Measurements from ENCODE around the gene CCDC39.

DNA sequence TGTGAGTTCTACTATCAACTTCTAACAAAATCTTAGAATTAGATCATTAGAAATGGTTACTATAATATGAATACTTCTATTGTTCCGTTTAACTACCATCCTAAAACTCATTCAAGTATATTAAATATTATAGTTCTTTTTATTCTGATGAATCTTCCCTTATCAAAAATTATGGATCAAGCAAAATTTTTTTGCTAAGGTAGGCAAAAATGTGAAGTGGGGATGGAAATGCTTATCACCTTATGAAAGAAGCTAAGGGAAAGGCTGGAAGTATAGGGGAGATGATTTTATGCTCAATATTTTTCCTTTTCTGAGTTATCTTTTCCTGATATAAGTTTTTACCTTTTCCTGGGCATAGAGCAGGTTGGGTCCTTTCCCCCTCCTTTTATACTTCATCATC lies 40.7 kb upstream of the CCDC39 start:
- TF ChIP-seq, protein P1, sequence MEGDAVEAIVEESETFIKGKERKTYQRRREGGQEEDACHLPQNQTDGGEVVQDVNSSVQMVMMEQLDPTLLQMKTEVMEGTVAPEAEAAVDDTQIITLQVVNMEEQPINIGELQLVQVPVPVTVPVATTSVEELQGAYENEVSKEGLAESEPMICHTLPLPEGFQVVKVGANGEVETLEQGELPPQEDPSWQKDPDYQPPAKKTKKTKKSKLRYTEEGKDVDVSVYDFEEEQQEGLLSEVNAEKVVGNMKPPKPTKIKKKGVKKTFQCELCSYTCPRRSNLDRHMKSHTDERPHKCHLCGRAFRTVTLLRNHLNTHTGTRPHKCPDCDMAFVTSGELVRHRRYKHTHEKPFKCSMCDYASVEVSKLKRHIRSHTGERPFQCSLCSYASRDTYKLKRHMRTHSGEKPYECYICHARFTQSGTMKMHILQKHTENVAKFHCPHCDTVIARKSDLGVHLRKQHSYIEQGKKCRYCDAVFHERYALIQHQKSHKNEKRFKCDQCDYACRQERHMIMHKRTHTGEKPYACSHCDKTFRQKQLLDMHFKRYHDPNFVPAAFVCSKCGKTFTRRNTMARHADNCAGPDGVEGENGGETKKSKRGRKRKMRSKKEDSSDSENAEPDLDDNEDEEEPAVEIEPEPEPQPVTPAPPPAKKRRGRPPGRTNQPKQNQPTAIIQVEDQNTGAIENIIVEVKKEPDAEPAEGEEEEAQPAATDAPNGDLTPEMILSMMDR (IDR thresholded peaks at IDR 0.05; ENCODE audit: low read length), result no peak
- no peak for TF ChIP-seq EZH2 (IDR thresholded peaks at IDR 0.05; ENCODE audit: borderline replicate concordance, low read length)
